Measurements from ENCODE around the gene FGF18.
A peak's percentile ranks its signal among the peaks of the same experiment; 100 is the strongest.

FGF18 gene

DNA sequence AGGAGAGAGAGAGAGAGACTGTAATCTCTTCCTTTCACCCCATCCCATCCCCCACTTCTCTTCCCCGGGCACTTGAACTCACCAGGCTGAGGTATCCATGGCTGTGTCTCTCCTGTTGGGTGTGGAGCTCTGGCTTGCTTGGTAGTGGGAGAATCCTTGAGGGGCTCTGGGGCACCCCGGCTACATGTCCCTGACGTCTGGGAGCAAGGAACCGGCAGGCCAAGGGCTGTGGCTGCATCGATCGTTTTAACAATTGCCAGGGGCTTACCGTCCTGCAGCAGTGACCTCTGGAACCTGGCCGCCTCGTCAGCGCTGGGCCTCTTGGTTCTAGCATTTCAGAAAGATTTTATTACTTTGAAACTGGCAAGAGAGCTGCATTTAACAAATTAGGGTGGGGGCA is 30.0 kb downstream of the FGF18 start:
- no CpG with 5 or more reads among the region's 10 CpGs for WGBS, 2 donors (ENCODE audit: extremely low coverage in 2 of 2, insufficient read length in 2 of 2, insufficient replicate concordance in 1 of 2)
- Histone ChIP-seq H3K9ac (ENCODE audit: low read depth, low read length, poor library complexity) (no peak overlapping the region), H3K27me3 (ENCODE audit: control insufficient read depth in 3 of 3, insufficient read depth in 3 of 3, low read depth in 1 of 3, low read length in 3 of 3) (peaks cover 0 to 7% (median 0%) of the 10 kb centered on the region in 3 experiments), H3K4me3 (ENCODE audit: low read length in 2 of 2) (no peak overlapping the region), H2AFZ (ENCODE audit: low read length) (no peak overlapping the region), H2BK15ac (ENCODE audit: low read length) (no peak overlapping the region), H3K4ac (ENCODE audit: low read length) (no peak overlapping the region), H3K9me3 (replicated peaks in 1 of 2; ENCODE audit: control insufficient read depth in 2 of 2, insufficient read depth in 1 of 2, low read depth in 1 of 2, low read length in 2 of 2) (no peaks in the 10 kb centered on the region), H3K14ac (ENCODE audit: low read length) (no peak overlapping the region), H3K18ac (ENCODE audit: low read length) (peak overlapping the region; percentile 16), H4K8ac (ENCODE audit: low read depth, low read length) (no peak overlapping the region), H4K91ac (ENCODE audit: low read depth, low read length, poor library complexity) (no peak overlapping the region), H3K4me2 (ENCODE audit: insufficient read depth, low read length, poor library complexity, severe bottlenecking) (no peak overlapping the region), H2BK12ac (ENCODE audit: low read length) (no peak overlapping the region), H3K27ac (replicated peaks; ENCODE audit: low read length) (no peak overlapping the region), H3K4me1 (ENCODE audit: control insufficient read depth in 2 of 2, insufficient read depth in 1 of 2, low read depth in 1 of 2, low read length in 2 of 2) (peaks cover 0 to 7% of the 10 kb centered on the region in 2 donors), H2AK5ac (ENCODE audit: low read depth, low read length) (no peak overlapping the region), H3K23ac (ENCODE audit: low read depth, low read length, poor library complexity) (no peak overlapping the region), H3K36me3 (replicated peaks in 1 of 2; ENCODE audit: control insufficient read depth in 2 of 2, insufficient read depth in 2 of 2, low read length in 2 of 2) (no peaks in the 10 kb centered on the region), H2BK120ac (ENCODE audit: low read depth, low read length) (no peak overlapping the region), H3K79me1 (ENCODE audit: low read depth, low read length) (no peaks in the 10 kb centered on the region), H2BK5ac (ENCODE audit: low read length) (no peak overlapping the region)
- no peak for DNase-seq (ENCODE audit: low spot score)

DNA sequence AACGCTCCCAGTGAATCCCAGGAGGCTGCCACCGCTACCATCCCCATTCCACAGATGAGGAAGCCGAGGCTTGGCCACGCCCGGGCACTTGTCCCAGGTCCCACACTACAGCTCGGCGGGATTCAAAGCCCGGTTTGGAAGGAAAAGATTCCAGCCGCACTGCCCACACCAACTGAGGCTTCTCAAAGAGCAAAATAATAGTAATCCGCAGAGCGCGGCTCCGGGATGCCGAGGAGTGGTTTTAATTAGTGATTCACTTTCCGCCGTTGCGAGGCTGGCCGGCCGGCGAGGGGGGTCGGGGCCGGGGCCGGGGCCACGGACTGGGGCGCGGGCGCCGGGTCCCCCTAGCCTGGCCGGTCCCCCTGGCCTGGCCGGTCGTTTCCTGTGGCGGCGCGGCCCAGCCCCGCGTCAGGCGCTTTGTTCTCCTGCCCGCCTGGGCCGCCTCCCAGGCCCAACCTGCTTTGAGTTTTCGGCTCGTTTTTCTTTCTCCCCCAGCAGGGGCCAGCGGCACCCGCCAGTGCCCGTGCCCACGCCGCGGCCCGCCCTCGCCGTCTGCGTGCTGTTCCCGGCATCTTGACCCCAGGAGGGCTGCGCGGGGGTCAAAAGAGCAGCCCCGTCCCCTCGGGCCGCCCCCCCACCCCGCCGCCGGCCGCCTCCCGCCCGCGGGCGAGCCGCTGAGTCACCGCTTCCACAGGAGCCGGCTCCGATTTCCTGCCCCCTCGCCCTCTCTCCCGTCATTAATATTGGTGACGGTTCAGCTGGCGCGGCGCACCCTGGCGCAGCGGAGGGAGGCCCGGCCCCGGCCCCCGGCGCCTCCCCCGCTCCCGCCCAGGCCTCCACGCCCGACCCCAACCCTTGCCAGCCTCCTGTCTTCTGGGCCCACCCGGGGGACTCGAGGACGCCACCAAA is 31.2 kb downstream of the FGF18 start:
- Histone ChIP-seq H3K27me3 (ENCODE audit: control insufficient read depth in 3 of 3, insufficient read depth in 3 of 3, low read depth in 1 of 3, low read length in 3 of 3) (peaks cover 0 to 7% (median 0%) of the 10 kb centered on the region in 3 experiments), H3K4ac (ENCODE audit: low read length) (no peak overlapping the region), H4K8ac (ENCODE audit: low read depth, low read length) (no peak overlapping the region), H3K9me3 (replicated peaks in 1 of 2; ENCODE audit: control insufficient read depth in 2 of 2, insufficient read depth in 1 of 2, low read depth in 1 of 2, low read length in 2 of 2) (no peaks in the 10 kb centered on the region), H3K4me1 (ENCODE audit: control insufficient read depth in 2 of 2, insufficient read depth in 1 of 2, low read depth in 1 of 2, low read length in 2 of 2) (peaks cover 0 to 7% of the 10 kb centered on the region in 2 donors), H2BK5ac (ENCODE audit: low read length) (no peak overlapping the region), H2BK120ac (ENCODE audit: low read depth, low read length) (no peak overlapping the region), H2BK15ac (ENCODE audit: low read length) (peak overlapping the region; percentile 71), H3K27ac (replicated peaks; ENCODE audit: low read length) (no peak overlapping the region), H3K18ac (ENCODE audit: low read length) (peak overlapping the region; percentile 96), H4K91ac (ENCODE audit: low read depth, low read length, poor library complexity) (no peak overlapping the region), H2BK12ac (ENCODE audit: low read length) (no peak overlapping the region), H2AK5ac (ENCODE audit: low read depth, low read length) (peak overlapping the region; percentile 85), H3K4me3 (ENCODE audit: low read length in 2 of 2) (peak overlapping the region in 1 of 2 donors; percentile 66), H3K23ac (ENCODE audit: low read depth, low read length, poor library complexity) (no peak overlapping the region), H3K9ac (ENCODE audit: low read depth, low read length, poor library complexity) (peak overlapping the region; percentile 85), H3K4me2 (ENCODE audit: insufficient read depth, low read length, poor library complexity, severe bottlenecking) (peak overlapping the region; percentile 55), H3K14ac (ENCODE audit: low read length) (peak overlapping the region; percentile 28), H2AFZ (ENCODE audit: low read length) (no peak overlapping the region), H3K79me1 (ENCODE audit: low read depth, low read length) (no peaks in the 10 kb centered on the region), H3K36me3 (replicated peaks in 1 of 2; ENCODE audit: control insufficient read depth in 2 of 2, insufficient read depth in 2 of 2, low read length in 2 of 2) (no peaks in the 10 kb centered on the region)
- no CpG with 5 or more reads among the region's 88 CpGs for WGBS, 2 donors (ENCODE audit: extremely low coverage in 2 of 2, insufficient read length in 2 of 2, insufficient replicate concordance in 1 of 2)
- peak; percentile 39 for DNase-seq (ENCODE audit: low spot score)

DNA sequence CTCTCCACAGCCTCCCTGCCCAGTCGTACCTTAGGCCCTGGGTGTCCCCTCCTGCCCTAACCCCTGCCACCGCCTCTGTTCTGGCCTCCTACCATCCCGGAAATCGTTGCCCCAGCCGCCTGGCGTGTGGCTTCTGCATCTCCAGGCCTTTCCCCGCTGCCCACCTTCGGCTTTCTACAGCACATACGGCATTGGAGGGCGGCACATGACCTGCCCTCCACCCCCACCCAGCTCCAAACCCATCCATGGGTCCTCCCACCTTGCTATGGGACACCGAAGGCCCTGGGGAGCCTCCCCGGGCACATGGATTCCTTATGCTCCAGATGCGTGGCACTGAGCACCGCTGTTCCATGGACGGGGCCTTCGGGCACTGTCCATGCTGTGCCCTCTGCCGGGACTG is 32.0 kb downstream of the FGF18 start:
- Histone ChIP-seq H2AFZ (ENCODE audit: low read length) (no peak overlapping the region), H3K9me3 (replicated peaks in 1 of 2; ENCODE audit: control insufficient read depth in 2 of 2, insufficient read depth in 1 of 2, low read depth in 1 of 2, low read length in 2 of 2) (no peaks in the 10 kb centered on the region), H3K4me3 (ENCODE audit: low read length in 2 of 2) (no peak overlapping the region), H3K79me1 (ENCODE audit: low read depth, low read length) (no peaks in the 10 kb centered on the region), H3K36me3 (replicated peaks in 1 of 2; ENCODE audit: control insufficient read depth in 2 of 2, insufficient read depth in 2 of 2, low read length in 2 of 2) (no peaks in the 10 kb centered on the region), H3K14ac (ENCODE audit: low read length) (peak overlapping the region; percentile 28), H3K4ac (ENCODE audit: low read length) (peak overlapping the region; percentile 23), H3K27me3 (ENCODE audit: control insufficient read depth in 3 of 3, insufficient read depth in 3 of 3, low read depth in 1 of 3, low read length in 3 of 3) (peaks cover 0 to 7% (median 0%) of the 10 kb centered on the region in 3 experiments), H3K18ac (ENCODE audit: low read length) (peak overlapping the region; percentile 93), H3K4me1 (ENCODE audit: control insufficient read depth in 2 of 2, insufficient read depth in 1 of 2, low read depth in 1 of 2, low read length in 2 of 2) (peaks cover 0 to 7% of the 10 kb centered on the region in 2 donors), H3K4me2 (ENCODE audit: insufficient read depth, low read length, poor library complexity, severe bottlenecking) (peak overlapping the region; percentile 55), H2BK15ac (ENCODE audit: low read length) (peak overlapping the region; percentile 71), H2AK5ac (ENCODE audit: low read depth, low read length) (peak overlapping the region; percentile 85), H3K23ac (ENCODE audit: low read depth, low read length, poor library complexity) (no peak overlapping the region), H3K27ac (replicated peaks; ENCODE audit: low read length) (no peak overlapping the region), H4K8ac (ENCODE audit: low read depth, low read length) (no peak overlapping the region), H4K91ac (ENCODE audit: low read depth, low read length, poor library complexity) (no peak overlapping the region), H2BK5ac (ENCODE audit: low read length) (no peak overlapping the region), H2BK120ac (ENCODE audit: low read depth, low read length) (no peak overlapping the region), H3K9ac (ENCODE audit: low read depth, low read length, poor library complexity) (no peak overlapping the region), H2BK12ac (ENCODE audit: low read length) (peak overlapping the region; percentile 64)
- WGBS, 2 donors (ENCODE audit: extremely low coverage in 2 of 2, insufficient read length in 2 of 2, insufficient replicate concordance in 1 of 2): no CpG with 5 or more reads among the region's 17 CpGs
- DNase-seq (ENCODE audit: low spot score): no peak

DNA sequence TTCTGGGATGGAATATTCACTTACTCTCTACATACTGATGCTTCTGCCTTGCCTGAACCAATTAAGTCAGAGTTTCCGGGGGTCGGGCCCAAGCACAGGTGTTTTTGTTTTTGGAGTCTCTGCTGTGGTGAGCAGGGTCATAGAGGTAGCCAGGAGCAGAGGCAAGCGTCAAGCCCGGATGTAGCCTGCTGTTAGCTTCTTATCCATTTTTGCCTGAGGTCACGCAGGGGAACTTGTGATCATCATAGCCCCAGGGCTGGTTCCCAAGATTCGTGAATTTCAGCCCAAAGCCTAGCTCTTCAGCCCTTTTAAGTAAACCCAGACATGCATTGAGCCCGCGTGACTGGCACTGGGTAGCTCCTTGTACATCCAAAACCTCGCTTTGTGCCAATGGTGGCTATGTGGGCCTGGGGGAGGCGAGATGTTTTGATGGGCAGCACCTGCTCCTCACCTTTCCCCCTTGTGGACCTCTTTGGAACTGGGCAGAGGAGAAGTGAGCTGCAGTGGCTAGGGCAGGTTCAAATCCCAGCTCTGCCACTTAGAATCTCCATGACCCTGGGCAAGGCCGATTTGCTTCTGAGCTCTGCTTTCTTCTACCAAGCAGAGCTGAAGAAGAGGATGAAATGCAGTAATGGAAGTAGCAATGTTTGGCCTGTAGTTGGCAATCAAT is 33.7 kb downstream of the FGF18 start:
- WGBS, 2 donors (ENCODE audit: extremely low coverage in 2 of 2, insufficient read length in 2 of 2, insufficient replicate concordance in 1 of 2): no CpG with 5 or more reads among the region's 11 CpGs
- Histone ChIP-seq H4K91ac (ENCODE audit: low read depth, low read length, poor library complexity) (no peak overlapping the region), H4K8ac (ENCODE audit: low read depth, low read length) (no peak overlapping the region), H3K23ac (ENCODE audit: low read depth, low read length, poor library complexity) (no peak overlapping the region), H2BK12ac (ENCODE audit: low read length) (no peak overlapping the region), H3K27me3 (ENCODE audit: control insufficient read depth in 3 of 3, insufficient read depth in 3 of 3, low read depth in 1 of 3, low read length in 3 of 3) (peaks cover 0 to 7% (median 0%) of the 10 kb centered on the region in 3 experiments), H3K14ac (ENCODE audit: low read length) (no peak overlapping the region), H3K4me3 (ENCODE audit: low read length in 2 of 2) (no peak overlapping the region), H3K9ac (ENCODE audit: low read depth, low read length, poor library complexity) (no peak overlapping the region), H2BK120ac (ENCODE audit: low read depth, low read length) (no peak overlapping the region), H3K4me2 (ENCODE audit: insufficient read depth, low read length, poor library complexity, severe bottlenecking) (no peak overlapping the region), H3K18ac (ENCODE audit: low read length) (peak overlapping the region; percentile 33), H3K4me1 (ENCODE audit: control insufficient read depth in 2 of 2, insufficient read depth in 1 of 2, low read depth in 1 of 2, low read length in 2 of 2) (peaks cover 0 to 7% of the 10 kb centered on the region in 2 donors), H2AFZ (ENCODE audit: low read length) (no peak overlapping the region), H3K36me3 (replicated peaks in 1 of 2; ENCODE audit: control insufficient read depth in 2 of 2, insufficient read depth in 2 of 2, low read length in 2 of 2) (no peaks in the 10 kb centered on the region), H2BK5ac (ENCODE audit: low read length) (no peak overlapping the region), H3K9me3 (replicated peaks in 1 of 2; ENCODE audit: control insufficient read depth in 2 of 2, insufficient read depth in 1 of 2, low read depth in 1 of 2, low read length in 2 of 2) (no peaks in the 10 kb centered on the region), H3K79me1 (ENCODE audit: low read depth, low read length) (no peaks in the 10 kb centered on the region), H2BK15ac (ENCODE audit: low read length) (no peak overlapping the region), H2AK5ac (ENCODE audit: low read depth, low read length) (no peak overlapping the region), H3K4ac (ENCODE audit: low read length) (no peak overlapping the region), H3K27ac (replicated peaks; ENCODE audit: low read length) (no peak overlapping the region)
- DNase-seq (ENCODE audit: low spot score): no peak
